DMS53 treated with DMSO at 0.1 percent for 48 hours (cell line): ENCODE data around the gene BHLHE40.

Source experiments
- DNase-seq: peaks from one replicate; lab custom pipeline; 2025; ENCODE audit not compliant: unreplicated experiment; lab: John Stamatoyannopoulos, UW

The BHLHE40 gene

GRCh38 chr3:4979428-4980228 lies at the start of gene BHLHE40:
Gene BHLHE40 (plus strand): TSS chr3:4979437. CDS start chr3:4979719, 282 bp downstream.
- DNase-seq = no peak

- no peak for DNase-seq
These were observed 48.7 kb upstream of the BHLHE40 start for GRCh38 chr3:4930501-4930900.

GRCh38 chr3:4934050-4934449 lies 45.2 kb upstream of the BHLHE40 start:
- DNase-seq = no peak

- DNase-seq = no peak
These were observed 43.9 kb upstream of the BHLHE40 start for GRCh38 chr3:4935347-4935746.

- no peak for DNase-seq
These were observed 42.1 kb upstream of the BHLHE40 start for GRCh38 chr3:4936982-4937614.

GRCh38 chr3:4938281-4938982 lies 40.8 kb upstream of the BHLHE40 start:
- no peak for DNase-seq

GRCh38 chr3:4939276-4939675 lies 40.0 kb upstream of the BHLHE40 start:
- DNase-seq = no peak

- no peak for DNase-seq
These were observed 38.3 kb upstream of the BHLHE40 start for GRCh38 chr3:4940985-4941384.

- no peak for DNase-seq
These were observed 35.7 kb upstream of the BHLHE40 start for GRCh38 chr3:4943549-4943948.

- DNase-seq = no peak
These were observed 33.9 kb upstream of the BHLHE40 start for GRCh38 chr3:4945324-4945723.

GRCh38 chr3:4947028-4947427 lies 32.2 kb upstream of the BHLHE40 start:
- no peak for DNase-seq

- DNase-seq = no peak
These were observed 30.8 kb upstream of the BHLHE40 start for GRCh38 chr3:4948395-4948794.

GRCh38 chr3:4949004-4949403 lies 30.2 kb upstream of the BHLHE40 start:
- no peak for DNase-seq

GRCh38 chr3:4949659-4950058 lies 29.6 kb upstream of the BHLHE40 start:
- no peak for DNase-seq

GRCh38 chr3:4950351-4950784 lies 28.9 kb upstream of the BHLHE40 start:
- no peak for DNase-seq

- no peak for DNase-seq
These were observed 28.3 kb upstream of the BHLHE40 start for GRCh38 chr3:4950948-4951347.

- no peak for DNase-seq
These were observed 26.1 kb upstream of the BHLHE40 start for GRCh38 chr3:4953119-4953518.

GRCh38 chr3:4954256-4955000 lies 24.8 kb upstream of the BHLHE40 start:
- DNase-seq = no peak

GRCh38 chr3:4956099-4956498 lies 23.1 kb upstream of the BHLHE40 start:
- DNase-seq = no peak

GRCh38 chr3:4956738-4957137 lies 22.5 kb upstream of the BHLHE40 start:
- no peak for DNase-seq

GRCh38 chr3:4957978-4958377 lies 21.3 kb upstream of the BHLHE40 start:
- no peak for DNase-seq
